Spinal cord (tissue), 10 donors: ENCODE data around the gene SLC66A1. TPM values are rescaled to one million over a fixed set of nuclear protein-coding genes. Genes with fewer than 3 reads are reported as not detected.

Experiments
- DNase-seq, 6 donors: peaks; one replicate each; pipeline versions ENCODE4 v3.0.0 to v3.0.0-alpha.2; 2013 to 2015; ENCODE audit warnings: low spot score in 6 of 6, low read depth in 4 of 6
- H3K27ac ChIP-seq: one replicate; pipeline ENCODE4 v1.5.1; 2013; ENCODE audit warnings: low read depth, low read length, control low read depth
- H3K27me3 ChIP-seq: one replicate; pipeline ENCODE4 v1.6.1; 2013; ENCODE audit warnings: low read length; ENCODE audit not compliant: control insufficient read depth, insufficient read depth
- H3K36me3 ChIP-seq: one replicate; pipeline ENCODE4 v1.6.1; 2013; ENCODE audit warnings: low read length; ENCODE audit not compliant: control insufficient read depth, insufficient read depth
- H3K4me1 ChIP-seq: one replicate; pipeline ENCODE4 v1.6.1; 2013; ENCODE audit warnings: low read length; ENCODE audit not compliant: control insufficient read depth, insufficient read depth
- H3K4me3 ChIP-seq: one replicate; pipeline ENCODE4 v1.5.1; 2013; ENCODE audit warnings: low read depth, low read length, control low read depth
- H3K9me3 ChIP-seq: one replicate; pipeline ENCODE4 v1.6.1; 2013; ENCODE audit warnings: low read length; ENCODE audit not compliant: control insufficient read depth, insufficient read depth
- WGBS: methylation state at CpG from one replicate; pipeline ENCODE4 v1.1.5; 2013; ENCODE audit warnings: missing lambda C conversion rate; ENCODE audit not compliant: insufficient coverage; 5-methylcytosine and 5-hydroxymethylcytosine counted together
- polyA plus RNA-seq, 2 donors: library from polyadenylated mRNA; unstranded; fragments of 120-200 nt; gene quantifications; one replicate each; pipeline ENCODE4 v1.2.1, GENCODE V29; 2013; ENCODE audit not compliant: insufficient read length in 2 of 2
- total RNA-seq, 2 donors: library from RNA; depleted of rRNA in 1 of 2; stranded (reverse); fragments of 120-200 nt in 1 of 2; fragments of >200 nt in 1 of 2; gene quantifications; one replicate each; pipeline versions ENCODE4 v1.2.3 to v1.2.4, GENCODE V29; 2013 to 2014
- donor health status: healthy.

SLC66A1 gene
- total and polyA plus RNA-seq, 4 donors, result 12.2 to 24.0 (median 19.5) TPM

- peaks cover 36% of the 10 kb centered on the region for H3K4me1 ChIP-seq
These were observed 60.5 kb downstream of the SLC66A1 start for GRCh38 chr1:19372602-19373001.

GRCh38 chr1:19373211-19374082, 61.3 kb downstream of the SLC66A1 start:
- Histone ChIP-seq H3K4me3 (no peak overlapping the region), H3K36me3 (peaks cover 41% of the 10 kb centered on the region), H3K4me1 (peaks cover 27% of the 10 kb centered on the region), H3K27me3 (no peaks in the 10 kb centered on the region), H3K27ac (no peak overlapping the region), H3K9me3 (no peaks in the 10 kb centered on the region)
- WGBS, result 88% methylated on average over 10 of the region's 15 CpGs
- no peak for DNase-seq

More at GRCh38 chr1:19372602-19373001, 60.5 kb downstream of the SLC66A1 start:
- Histone ChIP-seq H3K27me3 (no peaks in the 10 kb centered on the region), H3K9me3 (no peaks in the 10 kb centered on the region), H3K4me3 (no peak overlapping the region), H3K36me3 (peaks cover 40% of the 10 kb centered on the region), H3K27ac (no peak overlapping the region)
- WGBS, result 80% methylated on average over 6 of the region's 7 CpGs
- DNase-seq, result no peak

- H3K27me3 ChIP-seq, result no peaks in the 10 kb centered on the region
- H3K4me3 ChIP-seq, result no peak overlapping the region
- H3K36me3 ChIP-seq, result peaks cover 47% of the 10 kb centered on the region
- DNase-seq, result no peak
- no peaks in the 10 kb centered on the region for H3K9me3 ChIP-seq
- peaks cover 20% of the 10 kb centered on the region for H3K4me1 ChIP-seq
- WGBS, result 78% methylated on average over 12 of the region's 14 CpGs
- no peak overlapping the region for H3K27ac ChIP-seq
These were observed 62.1 kb downstream of the SLC66A1 start for GRCh38 chr1:19374083-19374801.

- peaks cover 14% of the 10 kb centered on the region for H3K4me1 ChIP-seq
- no peaks in the 10 kb centered on the region for H3K9me3 ChIP-seq
- WGBS, result 88% methylated on average over 6 of the region's 8 CpGs
- DNase-seq, result no peak
- H3K27ac ChIP-seq, result no peak overlapping the region
- no peak overlapping the region for H3K4me3 ChIP-seq
- H3K36me3 ChIP-seq, result peaks cover 41% of the 10 kb centered on the region
- no peaks in the 10 kb centered on the region for H3K27me3 ChIP-seq
These were observed 62.8 kb downstream of the SLC66A1 start for GRCh38 chr1:19374926-19375325.

GRCh38 chr1:19375631-19376400, 63.7 kb downstream of the SLC66A1 start:
- Histone ChIP-seq H3K36me3 (peaks cover 38% of the 10 kb centered on the region), H3K27ac (no peak overlapping the region)
- WGBS, result 67% methylated on average over 3 of the region's 6 CpGs

GRCh38 chr1:19376428-19377372, 64.6 kb downstream of the SLC66A1 start:
- WGBS, result 100% methylated on average over 1 of the region's 7 CpGs
- no peaks in the 10 kb centered on the region for H3K27me3 ChIP-seq
- H3K4me3 ChIP-seq, result no peak overlapping the region
- DNase-seq, result no peak
- H3K36me3 ChIP-seq, result peaks cover 38% of the 10 kb centered on the region
- H3K27ac ChIP-seq, result no peak overlapping the region
- no peaks in the 10 kb centered on the region for H3K9me3 ChIP-seq
- H3K4me1 ChIP-seq, result peaks cover 12% of the 10 kb centered on the region

More at GRCh38 chr1:19375631-19376400, 63.7 kb downstream of the SLC66A1 start:
- Histone ChIP-seq H3K4me3 (no peak overlapping the region), H3K9me3 (no peaks in the 10 kb centered on the region), H3K4me1 (peaks cover 12% of the 10 kb centered on the region), H3K27me3 (no peaks in the 10 kb centered on the region)
- peak in 2 of 6 donors; percentile 31 to 90 for DNase-seq

- Histone ChIP-seq H3K4me1 (peaks cover 21% of the 10 kb centered on the region), H3K27me3 (no peaks in the 10 kb centered on the region), H3K9me3 (no peaks in the 10 kb centered on the region), H3K4me3 (no peak overlapping the region), H3K36me3 (peaks cover 32% of the 10 kb centered on the region), H3K27ac (no peak overlapping the region)
- DNase-seq, result no peak
- WGBS, result 95% methylated on average over 10 of the region's 17 CpGs
These were observed 65.9 kb downstream of the SLC66A1 start for GRCh38 chr1:19377812-19378718.
